GM21381 (cell line): ENCODE data around the gene GRAMD2A.
"Not testable (repeated sequence)": the region's sequence is repeated elsewhere in the genome, so short reads cannot be mapped to it uniquely, and the experiment has no call there.

Experiments used
- ATAC-seq: cut with Tn5 transposase; IDR thresholded peaks from one replicate; pipeline ENCODE4 v1.9.1; 2021; ENCODE audit warnings: mild to moderate bottlenecking, moderate library complexity; ENCODE audit not compliant: unreplicated experiment

The GRAMD2A gene

GRCh38 chr15:72192416-72192815 is 5.2 kb downstream of the GRAMD2A start:
- ATAC-seq, result no peak

DNA sequence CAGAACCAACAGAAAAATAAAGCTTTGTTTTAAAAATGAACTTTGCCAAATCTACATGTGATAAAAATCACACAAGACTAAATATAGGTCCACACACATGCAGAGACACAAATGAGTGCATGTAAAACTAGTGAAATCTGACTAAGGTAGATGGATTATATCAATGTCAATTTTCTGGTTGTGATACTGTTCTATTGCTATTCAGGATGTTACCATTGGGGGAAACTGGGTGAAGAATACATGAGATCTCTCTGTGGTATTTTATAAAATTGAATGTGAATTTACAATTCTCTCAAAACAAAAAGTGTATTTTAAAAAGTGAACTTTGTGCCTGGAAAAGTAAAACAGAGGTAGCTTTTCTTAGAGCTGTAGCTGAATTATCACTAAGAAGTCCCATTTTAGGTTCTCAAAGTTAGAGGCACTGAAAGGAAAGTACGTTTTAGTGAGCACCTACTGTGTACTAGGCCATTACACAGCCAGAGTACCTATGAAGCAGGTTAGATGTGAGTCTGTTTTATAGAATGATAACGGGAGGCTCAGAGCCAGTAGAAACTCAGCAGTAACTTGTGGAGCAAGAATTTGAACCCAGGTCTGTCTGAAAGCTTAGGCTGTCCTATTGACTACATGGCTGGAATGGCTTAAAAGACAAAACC is 8.2 kb downstream of the GRAMD2A start:
- no peak for ATAC-seq

DNA sequence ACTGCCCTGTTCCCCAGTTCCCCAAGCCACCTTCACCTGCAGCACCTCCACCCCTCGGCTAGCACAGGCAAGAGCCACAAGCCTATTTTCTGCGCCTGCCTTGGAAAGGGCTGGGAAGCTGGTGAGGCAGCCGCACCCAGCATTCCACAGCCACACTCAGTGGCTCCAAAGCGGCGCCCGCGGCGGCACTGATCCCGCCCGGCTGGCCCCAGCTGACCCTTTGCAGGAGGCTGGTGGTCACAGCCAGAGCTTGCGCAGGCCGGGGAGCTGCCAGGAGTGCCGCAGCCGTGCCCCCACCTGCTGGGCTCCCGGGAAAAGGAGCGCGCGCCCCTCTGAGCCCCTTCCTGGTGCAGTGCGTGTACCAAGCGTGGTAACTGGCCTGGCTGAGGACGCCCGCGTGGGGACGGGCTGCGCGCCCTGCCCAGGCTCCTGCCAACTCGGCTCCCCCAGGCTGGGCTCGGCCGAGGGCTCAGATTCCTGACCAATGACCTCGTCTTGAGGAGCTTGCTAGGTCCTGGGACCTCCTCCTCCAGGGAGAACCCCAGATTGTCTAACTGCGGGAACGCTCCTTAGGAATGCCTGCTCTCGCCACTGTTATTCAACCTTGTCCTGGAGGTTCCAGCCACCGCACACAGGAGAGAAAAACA is 13.3 kb downstream of the GRAMD2A start:
- no peak for ATAC-seq

DNA sequence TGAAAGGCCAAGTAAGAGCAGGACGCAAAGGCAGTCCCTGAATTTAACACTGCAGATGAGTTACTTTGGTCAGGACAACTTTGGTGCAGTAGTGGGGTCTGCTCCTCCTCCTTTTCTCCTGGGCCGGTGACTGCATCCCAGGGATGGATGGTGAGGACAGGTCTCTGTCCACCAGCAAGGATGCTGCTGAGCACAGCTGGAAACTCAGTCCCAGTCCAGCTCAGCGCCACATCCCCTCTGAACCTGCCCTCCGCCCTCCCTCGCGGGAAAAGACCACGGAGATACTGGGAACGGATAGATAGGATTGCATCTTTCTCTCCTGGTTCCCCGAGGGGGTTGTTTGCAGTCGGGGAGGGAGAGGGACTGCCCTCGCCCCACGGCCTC is 13.8 kb downstream of the GRAMD2A start:
- no peak for ATAC-seq

- ATAC-seq, result no peak
Observed at GRCh38 chr15:72182673-72183072, 14.9 kb downstream of the GRAMD2A start.

DNA sequence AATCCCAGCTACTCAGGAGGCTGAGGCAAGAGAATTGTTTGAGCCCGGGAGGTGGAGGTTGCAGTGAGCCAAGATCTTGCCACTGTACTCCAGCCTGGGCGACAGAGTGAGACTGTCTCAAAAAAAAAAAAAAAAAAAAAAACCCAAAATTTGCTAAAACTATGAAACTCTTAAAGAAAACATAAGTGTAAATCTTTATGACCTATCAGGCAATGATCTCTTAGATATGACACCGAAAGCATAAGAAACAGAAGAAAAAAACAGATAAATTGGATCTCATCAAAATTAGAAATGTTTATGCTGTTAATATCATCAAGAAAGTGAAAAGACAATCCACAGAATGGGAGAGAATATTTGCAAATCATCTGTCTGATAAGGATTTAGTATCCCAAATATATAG is 15.3 kb downstream of the GRAMD2A start:
- no peak for ATAC-seq

DNA sequence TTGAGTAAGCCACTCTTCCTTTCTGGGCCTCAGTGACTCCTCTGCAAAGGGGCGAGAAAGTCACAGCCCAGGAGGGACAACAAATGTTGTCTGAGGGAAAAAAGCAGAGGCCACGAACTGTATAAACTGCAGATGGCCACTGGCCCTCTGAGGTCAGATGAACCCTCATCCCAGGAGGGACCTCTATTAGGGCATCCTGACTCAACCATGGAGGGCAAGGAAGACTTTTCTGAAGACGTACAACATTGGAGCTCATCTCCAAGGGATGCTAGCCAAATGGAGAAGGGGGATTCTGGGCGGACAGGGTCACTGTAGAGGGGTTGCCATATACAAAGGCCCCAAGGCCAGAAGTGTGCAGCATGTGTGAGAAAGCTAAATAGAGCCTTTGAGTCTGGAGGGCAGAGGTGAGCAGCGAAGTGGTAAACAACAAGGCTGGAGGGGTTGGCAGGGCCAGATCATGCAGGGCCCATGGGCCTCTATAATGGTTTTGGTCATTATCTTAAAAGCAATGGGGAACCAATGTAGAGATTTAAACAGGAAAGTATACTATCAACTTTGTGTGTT is 16.7 kb downstream of the GRAMD2A start:
- ATAC-seq, result no peak

GRCh38 chr15:72179950-72180581 is 17.5 kb downstream of the GRAMD2A start:
- ATAC-seq, result no peak

- ATAC-seq, result no peak
Observed at GRCh38 chr15:72178976-72179585, 18.5 kb downstream of the GRAMD2A start.

GRCh38 chr15:72176743-72177142 is 20.8 kb downstream of the GRAMD2A start:
- no peak for ATAC-seq

DNA sequence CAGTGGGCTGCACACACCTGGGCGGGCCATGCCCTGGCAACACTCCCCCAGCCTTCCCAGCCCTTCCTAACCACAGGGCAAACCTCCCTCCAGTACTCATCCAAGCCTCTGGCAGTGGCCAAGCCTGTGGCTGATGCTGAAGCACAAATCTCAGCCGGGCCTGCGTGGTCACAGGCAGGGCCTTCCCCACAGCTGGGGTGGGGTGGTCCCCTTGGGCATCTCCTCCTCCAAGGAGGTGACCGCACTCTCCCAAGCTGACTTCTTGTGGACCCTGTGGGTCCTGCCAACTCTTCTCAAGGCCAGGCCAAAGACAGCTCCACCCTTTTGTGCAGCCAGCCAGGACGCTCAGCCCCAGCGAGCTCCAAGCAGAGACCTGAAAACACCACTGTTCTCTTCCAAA is 21.4 kb downstream of the GRAMD2A start:
- ATAC-seq, result no peak

- ATAC-seq, result no peak
Observed at GRCh38 chr15:72175186-72176044, 22.2 kb downstream of the GRAMD2A start.

- no peak for ATAC-seq
Observed at GRCh38 chr15:72174551-72175165, 22.9 kb downstream of the GRAMD2A start.

GRCh38 chr15:72173864-72174550 is 23.6 kb downstream of the GRAMD2A start:
- no peak for ATAC-seq

- no peak for ATAC-seq
Observed at GRCh38 chr15:72173401-72173800, 24.2 kb downstream of the GRAMD2A start.

DNA sequence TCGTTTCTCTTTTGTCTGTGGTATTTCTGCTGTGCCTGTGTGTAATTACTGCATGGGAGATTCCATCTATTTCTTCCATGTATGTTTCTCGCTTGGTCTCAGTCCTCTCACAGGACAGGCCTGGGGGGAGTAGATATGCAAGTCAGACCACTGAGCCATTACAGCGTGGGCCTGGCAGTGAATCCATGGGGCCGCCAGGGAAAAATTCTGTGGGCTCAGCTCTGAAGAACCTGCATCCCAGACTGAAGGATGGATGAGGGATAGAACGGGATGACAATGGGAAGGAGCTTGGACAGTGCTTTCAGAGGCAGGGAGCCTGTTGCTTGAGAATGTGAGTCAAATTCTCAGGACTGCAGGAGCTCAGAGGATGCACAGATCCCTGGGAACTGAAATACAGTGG is 24.8 kb downstream of the GRAMD2A start:
- no peak for ATAC-seq

GRCh38 chr15:72171978-72172377 is 25.6 kb downstream of the GRAMD2A start:
- ATAC-seq, result not testable (repeated sequence)

- ATAC-seq, result no peak
Observed at GRCh38 chr15:72170691-72171090, 26.9 kb downstream of the GRAMD2A start.

GRCh38 chr15:72169921-72170611 is 27.5 kb downstream of the GRAMD2A start:
- ATAC-seq, result no peak
